NCI-H2196 treated with DMSO at 0.1 percent for 48 hours (cell line): ENCODE data around the gene C2orf76.
A peak's percentile ranks its signal among the peaks of the same experiment; 100 is the strongest.
"Not testable (repeated sequence)": the region's sequence is repeated elsewhere in the genome, so short reads cannot be mapped to it uniquely, and the experiment has no call there.

Source experiments
- DNase-seq: peaks from one replicate; lab custom pipeline; 2025; ENCODE audit not compliant: unreplicated experiment; lab: John Stamatoyannopoulos, UW

Gene C2orf76

GRCh38 chr2:119366649-119367471, at the start of gene C2orf76, which contains the start of gene DBI:
Gene C2orf76 (minus strand): TSS chr2:119366834. CDS start chr2:119339959, 26,875 bp downstream.
Gene DBI (plus strand): TSS chr2:119366977. CDS start chr2:119367052, 75 bp downstream.
- DNase-seq: peak; percentile 91

DNA sequence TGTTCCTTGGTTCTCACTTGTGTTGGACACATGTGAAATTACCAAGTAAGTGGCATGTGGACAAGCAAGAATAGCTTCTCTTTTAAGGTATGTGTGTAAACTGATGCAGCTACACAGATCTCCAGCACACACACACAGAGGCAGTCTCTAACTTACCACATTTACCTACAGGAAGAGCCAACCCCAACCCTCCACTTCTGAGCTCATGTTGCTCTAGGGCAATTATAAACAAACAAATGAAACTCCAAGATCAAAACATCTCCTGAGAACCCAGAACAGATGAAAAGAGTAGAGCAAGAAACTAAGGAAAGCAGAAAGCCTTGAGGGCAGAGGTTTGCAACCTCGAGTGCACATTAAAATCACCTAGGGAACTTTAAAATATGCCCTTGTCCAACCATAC, 49.0 kb upstream of the C2orf76 start:
- no peak for DNase-seq

DNA sequence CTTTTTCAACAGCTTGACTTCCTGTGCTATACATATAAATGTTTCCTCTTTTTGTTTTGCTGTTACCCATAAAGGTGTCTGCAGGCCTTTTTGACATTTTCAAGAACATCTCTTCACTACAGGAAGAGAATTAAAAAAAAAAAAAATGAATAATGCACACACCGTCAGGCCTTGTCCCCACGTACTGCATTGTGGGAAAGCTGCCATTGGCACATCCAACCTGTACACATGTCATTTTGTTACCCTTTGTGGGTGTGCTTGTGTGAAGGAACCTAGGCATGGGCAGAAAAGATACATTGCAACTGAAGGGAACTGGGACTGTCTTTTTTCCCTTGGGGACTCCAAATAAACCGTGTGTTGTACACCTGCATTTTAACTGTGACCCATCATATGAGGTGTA, 48.3 kb upstream of the C2orf76 start:
- no peak for DNase-seq

- DNase-seq: no peak
Measured at GRCh38 chr2:119409506-119409905, 42.9 kb upstream of the C2orf76 start.

- no peak for DNase-seq
Measured at GRCh38 chr2:119408221-119408619, 41.6 kb upstream of the C2orf76 start.

GRCh38 chr2:119407430-119408220, 41.0 kb upstream of the C2orf76 start:
- DNase-seq: peak; percentile 57

DNA sequence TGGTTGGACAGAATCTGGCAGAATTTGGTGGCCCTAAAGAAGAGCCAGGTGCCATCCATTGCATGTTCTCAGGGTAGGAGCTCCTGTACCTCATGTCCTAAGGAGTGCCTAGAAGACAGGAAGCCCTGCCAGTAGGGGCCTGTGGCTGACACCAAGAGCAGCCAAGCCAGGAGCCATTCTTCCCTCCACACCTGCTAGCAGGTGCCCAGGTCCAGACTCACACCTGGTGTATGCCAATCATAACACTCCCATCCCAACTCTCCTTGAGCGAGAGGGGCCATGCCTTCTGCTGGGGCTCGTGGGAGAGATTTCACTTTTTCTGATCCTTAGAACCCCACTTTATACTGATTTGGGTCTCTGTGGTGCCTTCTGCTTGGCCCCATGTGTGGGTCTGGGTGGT, 38.5 kb upstream of the C2orf76 start:
- no peak for DNase-seq

GRCh38 chr2:119403618-119404017, 37.0 kb upstream of the C2orf76 start:
- DNase-seq: not testable (repeated sequence)

DNA sequence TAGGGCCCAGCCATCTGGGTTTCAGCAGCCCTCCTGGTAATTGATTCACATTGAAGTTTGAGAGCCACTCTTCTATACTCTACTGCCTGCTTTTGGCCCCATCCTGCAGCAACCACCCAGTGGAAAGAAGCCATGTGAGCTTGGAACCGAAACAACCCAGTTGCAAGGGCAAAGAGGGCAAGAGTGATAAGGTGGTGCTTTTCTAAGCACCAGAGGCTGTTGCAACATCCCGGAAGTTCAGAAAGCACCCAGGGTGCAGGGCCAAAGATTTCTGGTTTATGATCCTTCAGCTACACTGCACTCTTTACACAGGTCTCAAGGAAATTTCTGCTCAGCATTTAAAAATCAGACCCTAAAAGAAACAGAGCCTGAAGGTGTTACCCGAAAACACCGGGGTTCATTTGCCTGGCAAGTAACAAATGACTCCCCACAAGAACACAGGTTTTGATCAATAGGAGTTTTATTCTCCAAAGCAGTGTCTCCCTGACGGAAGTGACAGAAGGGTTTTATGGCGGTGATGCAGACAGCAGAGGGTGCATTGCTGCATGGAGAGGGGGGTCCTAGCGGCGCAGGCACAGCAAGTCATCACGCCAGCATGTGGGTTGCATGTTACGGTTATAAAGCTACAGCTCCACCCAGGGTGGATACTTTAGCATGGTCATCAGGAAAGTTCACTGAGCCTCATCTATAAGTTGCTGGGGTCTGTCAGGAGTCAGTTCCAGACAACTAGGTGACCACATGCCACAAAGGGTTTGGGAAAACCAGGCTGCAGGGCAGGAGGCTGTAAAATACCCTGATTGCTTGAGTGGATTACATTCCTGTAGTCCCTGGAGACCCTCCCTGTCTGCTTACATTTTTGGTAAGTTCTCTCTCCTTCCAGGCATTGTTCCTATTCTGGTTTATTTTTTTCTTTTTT, 36.3 kb upstream of the C2orf76 start:
- DNase-seq: no peak

GRCh38 chr2:119402106-119402505, 35.5 kb upstream of the C2orf76 start:
- DNase-seq: no peak

GRCh38 chr2:119397196-119397595, 30.6 kb upstream of the C2orf76 start:
- DNase-seq: no peak

DNA sequence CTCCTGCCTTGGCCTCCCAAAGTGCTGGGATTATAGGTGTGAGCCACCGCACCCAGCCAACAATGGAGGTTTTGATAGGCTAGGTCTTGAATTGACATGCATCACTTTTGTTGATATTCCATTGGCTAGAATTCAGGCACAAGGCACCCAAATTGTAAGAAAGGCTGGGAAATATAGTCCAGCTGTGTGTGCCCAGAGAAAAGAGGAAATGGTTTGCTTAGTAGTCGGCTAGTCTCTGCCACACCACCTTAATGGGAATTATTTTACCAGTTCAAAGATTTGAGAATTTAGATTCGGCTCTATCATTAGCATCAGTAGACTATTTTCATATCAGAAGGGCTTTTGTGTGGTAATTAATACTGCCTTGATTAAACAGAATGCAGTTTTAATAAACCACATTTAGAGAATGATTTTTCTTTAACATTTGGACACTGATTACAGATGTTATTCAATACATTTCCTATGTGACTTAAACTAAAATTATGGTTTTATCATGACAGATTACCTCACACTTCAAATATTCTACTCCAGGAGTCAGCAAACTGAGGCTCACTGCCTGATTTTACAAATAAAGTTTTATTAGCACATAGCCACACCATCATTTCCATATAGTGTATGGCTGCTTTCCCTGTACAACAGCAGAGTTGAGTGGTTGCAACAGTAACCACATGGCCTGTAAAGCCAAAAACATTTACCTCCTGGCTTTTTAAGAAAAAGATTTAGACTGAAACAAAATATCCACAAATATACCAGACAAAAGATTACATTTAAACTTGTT, 27.5 kb upstream of the C2orf76 start:
- no peak for DNase-seq

- no peak for DNase-seq
Measured at GRCh38 chr2:119389615-119390306, 23.1 kb upstream of the C2orf76 start.

GRCh38 chr2:119387381-119388129, 20.9 kb upstream of the C2orf76 start:
- no peak for DNase-seq

GRCh38 chr2:119385466-119385865, 18.8 kb upstream of the C2orf76 start:
- no peak for DNase-seq

GRCh38 chr2:119384971-119385370, 18.3 kb upstream of the C2orf76 start:
- no peak for DNase-seq

DNA sequence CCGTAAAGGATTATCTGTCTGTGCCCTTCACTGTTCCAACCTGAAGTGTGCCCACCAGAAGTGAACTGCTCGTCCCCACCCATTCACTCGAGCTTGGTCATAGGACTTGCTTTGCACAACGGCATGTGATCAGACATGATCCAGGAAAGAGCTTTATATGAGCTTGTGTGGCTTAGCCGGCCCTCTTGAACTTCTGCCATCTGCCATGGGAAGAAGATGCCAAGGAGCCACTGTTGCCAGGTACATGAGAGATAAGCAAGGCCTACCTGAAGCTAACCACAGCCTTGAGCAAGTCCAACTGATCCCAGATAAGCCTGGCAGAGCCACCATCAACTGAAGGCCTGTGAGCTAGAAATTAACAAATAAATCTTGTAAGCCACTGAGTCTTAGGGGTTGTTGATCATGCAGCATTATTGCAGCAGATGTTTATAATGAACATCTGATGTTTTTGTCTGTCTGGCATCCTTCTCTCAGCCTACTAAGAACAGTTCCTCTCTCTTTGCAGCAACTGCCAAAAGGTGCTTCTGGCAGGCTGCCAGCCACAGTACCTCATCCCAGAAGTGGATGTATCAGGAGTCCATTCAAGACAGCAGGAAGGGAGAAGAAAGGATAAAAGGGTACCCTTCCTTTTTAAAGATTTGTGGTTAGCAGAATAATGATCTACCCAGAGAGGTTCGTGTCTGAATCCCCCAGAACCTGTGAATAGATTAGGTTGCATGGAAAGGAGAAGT, 16.9 kb upstream of the C2orf76 start:
- no peak for DNase-seq

DNA sequence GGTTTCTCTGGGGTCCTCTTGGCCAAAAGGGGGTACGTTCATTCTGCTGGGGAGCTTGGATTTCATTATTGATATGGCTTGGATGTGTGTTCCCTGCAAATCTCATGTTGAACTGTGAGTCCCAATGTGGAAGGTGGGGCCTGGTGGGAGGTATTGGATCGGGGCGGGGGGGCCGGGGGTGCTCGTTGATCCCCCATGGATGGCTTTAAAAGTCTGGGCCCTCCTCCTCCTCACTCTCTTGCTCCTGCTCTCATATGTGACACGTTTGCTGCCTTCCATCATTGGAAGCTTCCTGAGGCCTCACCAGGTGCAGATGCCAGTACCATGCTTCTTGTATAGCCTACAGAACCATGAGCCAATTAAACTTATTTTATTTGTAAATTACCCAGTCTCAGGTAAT, 11.9 kb upstream of the C2orf76 start:
- DNase-seq: no peak
